A549 (cell line): ENCODE results near the gene LYAR. TPM values are rescaled to one million over a fixed set of nuclear protein-coding genes. Genes with fewer than 3 reads are reported as not detected.
A peak's percentile ranks its signal among the peaks of the same experiment; 100 is the strongest.

Experiments
- ATAC-seq, 2 experiments: fragments of 200-7000 bp in 1 of 2; fragments of >200 bp in 1 of 2; cut with Nextera tagmentation in 1 of 2; cut with Tn5 transposase in 1 of 2; 3 replicates each; pipeline versions ENCODE4 v1.8.0 to v1.9.1; 2018 to 2020; ENCODE audit warnings: mild to moderate bottlenecking in 1 of 2, moderate library complexity in 1 of 2
- CTCF ChIA-PET: fragments of 300-600 bp; sonication (Branson Sonifier 250); formaldehyde crosslinking; extraction: SDS; loops from one replicate; lab custom pipeline; 2021; ENCODE audit warnings: antibody characterized with exemption, inconsistent platforms; lab: Yijun Ruan, JAX
- POLR2A ChIA-PET: fragments of 350-600 bp; formaldehyde crosslinking; extraction: SDS; loops from one replicate; lab custom pipeline; 2021; ENCODE audit warnings: antibody characterized with exemption, inconsistent platforms; lab: Yijun Ruan, JAX
- DNase-seq, 2 experiments: peaks; one replicate each; pipeline versions ENCODE4 v3.0.0 to v3.0.0-alpha.2; 2011 to 2016; ENCODE audit warnings: low read depth in 1 of 2, low spot score in 1 of 2
- FAIRE-seq: peaks from 2 replicates; lab custom pipeline; 2011; peaks lifted over from hg19 to GRCh38; lab: Jason Lieb, UNC
- H3K27ac ChIP-seq, 2 experiments: fragments of >200 bp; sonication (Bioruptor Twin); formaldehyde crosslinking; 3 replicates each; pipeline ENCODE4 v1.5.1; 2016 to 2017
- H3K4me1 ChIP-seq: fragments of >200 bp; sonication (Bioruptor Twin); formaldehyde crosslinking; 3 replicates; pipeline ENCODE4 v1.6.1; 2016
- H3K4me2 ChIP-seq: fragments of >200 bp; sonication (Bioruptor Twin); formaldehyde crosslinking; 3 replicates; pipeline ENCODE4 v1.6.1; 2016
- H3K4me3 ChIP-seq: fragments of >200 bp; sonication (Bioruptor Twin); formaldehyde crosslinking; 3 replicates; pipeline ENCODE4 v1.5.1; 2016
- H3K9me3 ChIP-seq: fragments of >200 bp; sonication (Bioruptor Twin); formaldehyde crosslinking; 3 replicates; pipeline ENCODE4 v1.6.1; 2016
- CBX2 ChIP-seq: fragments of 200-600 bp; sonication (generic); IDR thresholded peaks from 2 replicates; pipeline ENCODE4 v1.6.1; 2016; ENCODE audit warnings: low read depth, mild to moderate bottlenecking, borderline replicate concordance
- CEBPB ChIP-seq, 2 experiments: fragments of >200 bp in 1 of 2; sonication (Bioruptor Twin) in 1 of 2; formaldehyde crosslinking in 1 of 2; IDR thresholded peaks; 2 replicates each; pipeline ENCODE4 v1.6.1; 2012 to 2016
- CHD2 ChIP-seq: fragments of 150-350 bp; IDR thresholded peaks from 2 replicates; pipeline ENCODE4 v1.6.1; 2014; ENCODE audit warnings: low read length; ENCODE audit not compliant: partially characterized antibody
- EHMT2 ChIP-seq: fragments of 200-600 bp; sonication (generic); IDR thresholded peaks from 2 replicates; pipeline ENCODE4 v1.6.1; 2016; ENCODE audit warnings: antibody characterized with exemption, low read depth, mild to moderate bottlenecking, moderate library complexity
- GATA3 ChIP-seq: IDR thresholded peaks from 2 replicates; pipeline ENCODE4 v1.6.1; 2012; ENCODE audit warnings: borderline replicate concordance
- HDAC2 ChIP-seq: fragments of 200-600 bp; sonication (generic); IDR thresholded peaks from 2 replicates; pipeline ENCODE4 v1.6.1; 2016
- JUNB ChIP-seq: fragments of >200 bp; sonication (Bioruptor Twin); formaldehyde crosslinking; IDR thresholded peaks from 2 replicates; pipeline ENCODE4 v1.6.1; 2016
- NPAS2 ChIP-seq: fragments of 250-450 bp; sonication (Bioruptor Pico); IDR thresholded peaks from 2 replicates; pipeline ENCODE4 v1.8.0; 2022; ENCODE audit warnings: mild to moderate bottlenecking, moderate library complexity, borderline replicate concordance
- NR3C1 ChIP-seq: fragments of >200 bp; sonication (Bioruptor Twin); formaldehyde crosslinking; IDR thresholded peaks from 3 replicates; pipeline ENCODE4 v1.6.1; 2017
- PHF8 ChIP-seq: fragments of 200-600 bp; sonication (generic); IDR thresholded peaks from 2 replicates; pipeline ENCODE4 v1.6.1; 2016; ENCODE audit warnings: low read depth, mild to moderate bottlenecking, antibody characterized with exemption, moderate library complexity, borderline replicate concordance
- RARB ChIP-seq: fragments of 250-450 bp; sonication (Bioruptor Pico); IDR thresholded peaks from 2 replicates; pipeline ENCODE4 v1.8.0; 2021; ENCODE audit warnings: mild to moderate bottlenecking, moderate library complexity
- RFX5 ChIP-seq: fragments of 450-650 bp; IDR thresholded peaks from 2 replicates; pipeline ENCODE4 v1.7.1; 2014; ENCODE audit warnings: antibody characterized with exemption, mild to moderate bottlenecking, moderate library complexity
- RNF2 ChIP-seq: fragments of 200-600 bp; sonication (generic); IDR thresholded peaks from 2 replicates; pipeline ENCODE4 v1.6.1; 2016; ENCODE audit warnings: low read depth, mild to moderate bottlenecking, antibody characterized with exemption, moderate library complexity, borderline replicate concordance
- SMC3 ChIP-seq: fragments of >200 bp; sonication (Bioruptor Twin); formaldehyde crosslinking; IDR thresholded peaks from 3 replicates; pipeline ENCODE4 v1.6.1; 2018; ENCODE audit warnings: inconsistent platforms
- TFCP2L1 ChIP-seq: fragments of 250-450 bp; sonication (Bioruptor Pico); IDR thresholded peaks from 2 replicates; pipeline ENCODE4 v1.5.0; 2021; ENCODE audit warnings: mild to moderate bottlenecking
- TP53 ChIP-seq: fragments of 250-450 bp; sonication (Bioruptor Pico); IDR thresholded peaks from 2 replicates; pipeline ENCODE4 v1.5.0; 2021; ENCODE audit warnings: mild to moderate bottlenecking, moderate library complexity
- ZC3H11A ChIP-seq: fragments of 450-650 bp; IDR thresholded peaks from 2 replicates; pipeline ENCODE4 v1.6.1; 2014; ENCODE audit warnings: antibody characterized with exemption, mild to moderate bottlenecking
- ZFP36 ChIP-seq: fragments of 450-650 bp; IDR thresholded peaks from 2 replicates; pipeline ENCODE4 v1.6.1; 2014; ENCODE audit warnings: borderline replicate concordance; ENCODE audit not compliant: partially characterized antibody
- WGBS: methylation state at CpG from one replicate; pipeline ENCODE4 v1.1.6; 2017; ENCODE audit errors: missing lambda C conversion rate; 5-methylcytosine and 5-hydroxymethylcytosine counted together
- polyA plus RNA-seq, 4 experiments: library from polyadenylated mRNA; depleted of rRNA in 3 of 4; stranded (reverse); fragments of >200 nt; fragmentation: RNase III in 1 of 4; extraction: RNeasy Plus Mini Kit Qiagen cat#74134 plus additional on column Dnase treatment in 1 of 4; gene quantifications; 2 replicates in 3 of 4; 3 replicates in 1 of 4; pipeline ENCODE4 v1.2.3, GENCODE V29; 2011 to 2017
- TF ChIP-seq, protein P1 (sequence below): fragments of 150-350 bp; IDR thresholded peaks from 2 replicates; pipeline ENCODE4 v1.6.1; 2014; ENCODE audit warnings: low read depth, mild to moderate bottlenecking, low read length
- TF ChIP-seq, protein P2 (sequence below): fragments of 250-450 bp; sonication (Bioruptor Pico); IDR thresholded peaks from 2 replicates; pipeline ENCODE4 v1.5.0; 2021; ENCODE audit warnings: mild to moderate bottlenecking, moderate library complexity, borderline replicate concordance
- TF ChIP-seq, protein P3 (sequence below): fragments of 250-450 bp; sonication (Bioruptor Pico); IDR thresholded peaks from 2 replicates; pipeline ENCODE4 v1.5.0; 2020; ENCODE audit warnings: low read depth, mild to moderate bottlenecking, moderate library complexity

Gene LYAR
- polyA plus RNA-seq, 2 of the 4 experiments (the other 2 are of a cell fraction) = 20.5 to 28.1 TPM

DNA sequence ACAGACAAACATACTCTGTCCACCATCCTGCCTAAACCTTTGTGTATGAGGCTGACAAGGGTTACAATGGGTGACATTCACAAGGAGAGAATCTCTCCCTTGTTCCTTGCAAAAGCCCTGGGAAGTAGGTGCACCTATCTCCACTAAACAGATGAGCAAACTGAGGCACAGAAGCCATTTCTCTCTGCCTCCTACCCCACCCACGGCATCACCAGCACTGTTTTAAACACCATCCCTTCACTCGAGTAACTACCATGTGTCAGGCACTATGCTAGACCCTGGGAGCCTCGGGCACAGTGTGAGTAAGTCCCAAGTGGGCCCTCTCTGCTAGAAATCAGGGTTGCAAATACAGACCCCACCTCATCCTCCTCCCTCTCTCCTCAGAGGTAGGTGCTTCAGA lies 899 bp downstream of the LYAR start (continued):
- TF ChIP-seq PHF8 = no peak
- TF ChIP-seq EHMT2 = no peak
- TF ChIP-seq TFCP2L1 (CRISPR knock-in tag) = no peak
- TF ChIP-seq, all 56 proteins: peak for 0

DNA sequence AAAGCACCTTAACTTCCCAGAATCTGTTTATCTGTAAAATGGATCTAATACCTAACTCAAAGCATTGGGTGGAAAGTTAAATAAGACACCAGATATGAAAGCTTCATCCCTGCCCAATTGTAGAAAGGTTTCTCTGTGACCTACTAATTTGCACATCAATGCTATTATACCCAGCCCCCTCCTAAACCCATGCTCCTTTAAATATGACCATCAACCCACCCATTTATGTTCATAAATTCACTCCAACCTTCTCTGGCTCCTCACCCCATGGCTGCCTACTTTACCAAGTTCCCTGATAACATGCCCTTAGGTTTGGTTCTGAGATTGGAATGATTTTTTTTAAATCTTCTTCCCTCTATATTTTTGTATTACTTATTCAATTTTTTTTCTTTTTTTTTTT lies 1.9 kb downstream of the LYAR start:
- Histone ChIP-seq H3K4me1 (peaks cover 21% of the 10 kb centered on the region; the same call in 2 of the 3 replicates), H3K27ac (no peak overlapping the region), H3K4me2 (peak overlapping the region; percentile 98; the same call in 2 of the 3 replicates), H3K9me3 (no peaks in the 10 kb centered on the region), H3K4me3 (no peak overlapping the region)
- CTCF ChIA-PET = interaction anchor here (0.9 kb wide), 1 partner anchor 28 kb away, joined by 3 read pairs; no protein-coding TSS in a partner anchor
- DNase-seq = no peak
- POLR2A ChIA-PET = no interaction called here
- no peak for FAIRE-seq
- ATAC-seq = no peak
- TF ChIP-seq, protein P1, sequence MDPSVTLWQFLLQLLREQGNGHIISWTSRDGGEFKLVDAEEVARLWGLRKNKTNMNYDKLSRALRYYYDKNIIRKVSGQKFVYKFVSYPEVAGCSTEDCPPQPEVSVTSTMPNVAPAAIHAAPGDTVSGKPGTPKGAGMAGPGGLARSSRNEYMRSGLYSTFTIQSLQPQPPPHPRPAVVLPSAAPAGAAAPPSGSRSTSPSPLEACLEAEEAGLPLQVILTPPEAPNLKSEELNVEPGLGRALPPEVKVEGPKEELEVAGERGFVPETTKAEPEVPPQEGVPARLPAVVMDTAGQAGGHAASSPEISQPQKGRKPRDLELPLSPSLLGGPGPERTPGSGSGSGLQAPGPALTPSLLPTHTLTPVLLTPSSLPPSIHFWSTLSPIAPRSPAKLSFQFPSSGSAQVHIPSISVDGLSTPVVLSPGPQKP = no peak
- TF ChIP-seq ZC3H11A (no peak), RARB (CRISPR knock-in tag) (no peak)

DNA sequence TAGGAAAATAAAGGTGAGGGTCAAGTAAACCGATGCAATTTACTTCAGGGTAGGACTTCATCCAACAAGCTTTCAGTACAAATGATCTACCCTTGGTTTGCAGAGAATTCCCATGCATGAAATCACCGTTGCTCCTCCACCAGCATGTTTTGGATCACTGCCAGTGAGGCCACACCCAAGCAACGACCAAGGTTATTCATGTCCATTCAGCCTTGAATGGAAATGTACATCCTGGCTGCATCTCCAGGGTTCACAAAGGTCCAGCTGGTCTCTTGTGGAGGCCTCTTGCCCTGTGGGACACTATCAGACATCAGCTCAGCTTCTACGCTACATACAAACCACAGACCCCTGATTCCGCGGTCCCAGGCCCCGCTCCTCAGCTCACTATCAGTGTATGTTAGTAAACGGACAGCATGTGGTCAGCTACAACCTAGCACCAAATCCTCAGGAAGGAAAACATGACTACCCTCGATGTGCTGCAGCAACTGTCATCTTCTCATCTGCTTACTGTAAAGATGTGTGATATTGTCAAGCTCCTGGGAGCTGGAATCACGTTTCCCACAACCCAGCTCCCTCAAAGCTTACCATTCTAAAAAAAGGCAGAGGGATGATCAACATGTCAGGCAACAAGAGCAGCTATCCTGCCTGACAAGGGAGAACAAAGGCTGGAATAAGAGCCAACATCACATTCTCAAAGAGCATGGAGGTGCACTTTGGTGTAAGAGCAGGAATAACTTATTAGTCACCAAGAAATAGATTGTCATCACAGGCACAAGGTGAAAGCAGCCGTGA lies 4.9 kb downstream of the LYAR start:
- TF ChIP-seq TP53 (CRISPR knock-in tag) (no peak), ZFP36 (no peak), SMC3 (no peak), RFX5 (no peak), CHD2 (no peak), RNF2 (no peak), CBX2 (no peak), CEBPB (IDR thresholded peaks at IDR 0.05) (no peak), GATA3 (no peak)
- TF ChIP-seq, protein P2, sequence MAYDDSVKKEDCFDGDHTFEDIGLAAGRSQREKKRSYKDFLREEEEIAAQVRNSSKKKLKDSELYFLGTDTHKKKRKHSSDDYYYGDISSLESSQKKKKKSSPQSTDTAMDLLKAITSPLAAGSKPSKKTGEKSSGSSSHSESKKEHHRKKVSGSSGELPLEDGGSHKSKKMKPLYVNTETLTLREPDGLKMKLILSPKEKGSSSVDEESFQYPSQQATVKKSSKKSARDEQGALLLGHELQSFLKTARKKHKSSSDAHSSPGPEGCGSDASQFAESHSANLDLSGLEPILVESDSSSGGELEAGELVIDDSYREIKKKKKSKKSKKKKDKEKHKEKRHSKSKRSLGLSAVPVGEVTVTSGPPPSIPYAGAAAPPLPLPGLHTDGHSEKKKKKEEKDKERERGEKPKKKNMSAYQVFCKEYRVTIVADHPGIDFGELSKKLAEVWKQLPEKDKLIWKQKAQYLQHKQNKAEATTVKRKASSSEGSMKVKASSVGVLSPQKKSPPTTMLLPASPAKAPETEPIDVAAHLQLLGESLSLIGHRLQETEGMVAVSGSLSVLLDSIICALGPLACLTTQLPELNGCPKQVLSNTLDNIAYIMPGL (CRISPR knock-in tag) = no peak
- Histone ChIP-seq H3K9me3 (no peaks in the 10 kb centered on the region), H3K4me2 (peak overlapping the region; percentile 33; the same call in 1 of the 3 replicates), H3K27ac (no peak overlapping the region), H3K4me3 (no peak overlapping the region), H3K4me1 (peaks cover 21% of the 10 kb centered on the region; the same call in 2 of the 3 replicates)
- no peak for FAIRE-seq
- peak in 1 of 2 experiments; percentile 19 for DNase-seq
- ChIA-PET CTCF (interaction anchor here (0.6 kb wide), 1 partner anchor 51 kb away, joined by 4 read pairs; no protein-coding TSS in a partner anchor), POLR2A (no interaction called here)
- ATAC-seq = no peak
- 57% methylated on average over 6 of the region's 11 CpGs for WGBS

DNA sequence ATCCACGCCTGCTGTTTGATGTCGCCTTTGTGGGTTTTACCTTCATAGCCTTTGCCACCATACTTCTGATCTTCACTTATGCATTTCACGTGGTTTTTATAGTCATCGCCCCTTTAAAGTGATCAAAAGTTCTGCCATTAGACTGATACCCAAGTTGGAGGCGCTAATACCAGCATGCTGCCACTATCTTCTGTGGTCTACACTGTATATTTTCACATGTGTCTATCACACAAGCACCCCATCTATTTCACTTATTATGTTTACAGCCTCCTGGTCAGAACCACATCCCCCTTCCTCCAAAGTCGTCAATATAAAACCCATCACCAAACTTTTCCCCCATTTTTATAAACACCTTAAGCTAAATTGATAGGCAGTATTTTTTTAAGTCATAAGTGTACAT lies 8.2 kb downstream of the LYAR start:
- DNase-seq = no peak
- H3K9me3 ChIP-seq = no peaks in the 10 kb centered on the region
- TF ChIP-seq PHF8 (no peak), JUNB (no peak), HDAC2 (no peak), TP53 (CRISPR knock-in tag) (no peak), ZC3H11A (no peak), CHD2 (no peak), NR3C1 (no peak), NPAS2 (CRISPR knock-in tag) (no peak)
- TF ChIP-seq, protein P3, sequence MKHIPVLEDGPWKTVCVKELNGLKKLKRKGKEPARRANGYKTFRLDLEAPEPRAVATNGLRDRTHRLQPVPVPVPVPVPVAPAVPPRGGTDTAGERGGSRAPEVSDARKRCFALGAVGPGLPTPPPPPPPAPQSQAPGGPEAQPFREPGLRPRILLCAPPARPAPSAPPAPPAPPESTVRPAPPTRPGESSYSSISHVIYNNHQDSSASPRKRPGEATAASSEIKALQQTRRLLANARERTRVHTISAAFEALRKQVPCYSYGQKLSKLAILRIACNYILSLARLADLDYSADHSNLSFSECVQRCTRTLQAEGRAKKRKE (CRISPR knock-in tag) = no peak
- TF ChIP-seq, all 56 proteins: peak for 0
- 85% methylated on average over 6 of the region's 6 CpGs for WGBS
- Histone ChIP-seq H3K27ac (no peak overlapping the region), H3K4me2 (no peak overlapping the region), H3K4me3 (no peak overlapping the region), H3K4me1 (peaks cover 13% of the 10 kb centered on the region; the same call in 2 of the 3 replicates)
- CTCF ChIA-PET = no interaction called here
- POLR2A ChIA-PET = no interaction called here
- no peak for FAIRE-seq
- no peak for ATAC-seq
